Activated naive CD4-positive, alpha-beta T cell treated with anti-CD3 and anti-CD28 coated beads for 36 hours (primary cell): ENCODE data around the gene RSPH10B2. TPM values are rescaled to one million over a fixed set of nuclear protein-coding genes. Genes with fewer than 3 reads are reported as not detected.
"Not testable (repeated sequence)": the region's sequence is repeated elsewhere in the genome, so short reads cannot be mapped to it uniquely, and the experiment has no call there.

ENCODE experiments used
- CTCF ChIA-PET: fragments of 350-600 bp; sonication (Branson Sonifier 250); formaldehyde crosslinking; loops from one replicate; lab custom pipeline; 2021; ENCODE audit warnings: antibody characterized with exemption; lab: Charles Lee
- DNase-seq: peaks from one replicate; pipeline ENCODE4 v3.0.0-alpha.2; 2020
- H3K27ac Mint-ChIP-seq: one replicate; pipeline ENCODE4 v1.8.0; 2021; ENCODE audit warnings: mild to moderate bottlenecking, mixed read lengths
- H3K27me3 Mint-ChIP-seq: one replicate; pipeline ENCODE4 v1.8.0; 2021; ENCODE audit warnings: low read depth, mixed read lengths
- H3K36me3 Mint-ChIP-seq: one replicate; pipeline ENCODE4 v1.8.0; 2021; ENCODE audit warnings: low read depth, mixed read lengths
- H3K4me1 Mint-ChIP-seq: one replicate; pipeline ENCODE4 v1.8.0; 2021; ENCODE audit warnings: low read depth, mixed read lengths
- H3K4me3 Mint-ChIP-seq: one replicate; pipeline ENCODE4 v1.8.0; 2021; ENCODE audit warnings: mild to moderate bottlenecking, moderate library complexity, mixed read lengths
- H3K9me3 Mint-ChIP-seq: one replicate; pipeline ENCODE4 v1.8.0; 2021; ENCODE audit warnings: mixed read lengths
- intact Hi-C: fragments of 100-400 bp; cut with micrococcal nuclease; formaldehyde crosslinking; loops from one replicate; pipeline ENCODE4 v1.15.1; 2023
- total RNA-seq, 2 experiments: library from RNA; stranded (reverse); gene quantifications; one replicate each; pipeline ENCODE4 v1.2.3, GENCODE V29; 2021

Gene RSPH10B2
- not detected for total RNA-seq

GRCh38 chr7:6753964-6754363 is at the start of gene RSPH10B2:
RSPH10B2 (plus strand) TSS chr7:6754103; CDS start chr7:6757678, 3,575 bp downstream.
- H3K27ac Mint-ChIP-seq, H3K27me3 Mint-ChIP-seq, CTCF ChIA-PET, H3K4me3 Mint-ChIP-seq, intact Hi-C loops, H3K4me1 Mint-ChIP-seq, DNase-seq, H3K9me3 Mint-ChIP-seq, H3K36me3 Mint-ChIP-seq: not testable (repeated sequence)

GRCh38 chr7:6705959-6706665 is 47.8 kb upstream of the RSPH10B2 start:
- Mint-ChIP-seq H3K36me3 (peaks cover 37% of the 10 kb centered on the region), H3K4me3 (peak overlapping the region; percentile 91), H3K9me3 (peaks cover 26% of the 10 kb centered on the region), H3K27me3 (no peaks in the 10 kb centered on the region), H3K27ac (peak overlapping the region; percentile 74), H3K4me1 (peaks cover 40% of the 10 kb centered on the region)
- CTCF ChIA-PET: no interaction called here
- peak; percentile 31 for DNase-seq
- intact Hi-C loops: loop anchor here (2.0 to 5.0 kb wide), 5 partner anchors 69 to 861 kb away; partner anchors contain the start of genes INTS15, MIOS, ZDHHC4 and ZNF316

GRCh38 chr7:6706666-6707407 is 47.1 kb upstream of the RSPH10B2 start, which contains the start of gene ZNF12:
ZNF12 (minus strand) TSS chr7:6706947; CDS start chr7:6705173, 1,774 bp downstream.
- H3K27me3 Mint-ChIP-seq: no peaks in the 10 kb centered on the region
- peak within 1 kb of the TSS; percentile 91 for H3K27ac Mint-ChIP-seq
- intact Hi-C loops: loop anchor here (1.0 to 5.0 kb wide), 7 partner anchors 22 to 883 kb away; partner anchors contain the start of genes INTS15, MIOS, ZDHHC4 and ZNF316
- H3K9me3 Mint-ChIP-seq: peaks cover 19% of the 10 kb centered on the region
- CTCF ChIA-PET: no interaction called here
- peak; percentile 98 for DNase-seq
- peak within 1 kb of the TSS; percentile 91 for H3K4me3 Mint-ChIP-seq
- H3K36me3 Mint-ChIP-seq: peaks cover 29% of the 10 kb centered on the region
- peaks cover 36% of the 10 kb centered on the region for H3K4me1 Mint-ChIP-seq

DNA sequence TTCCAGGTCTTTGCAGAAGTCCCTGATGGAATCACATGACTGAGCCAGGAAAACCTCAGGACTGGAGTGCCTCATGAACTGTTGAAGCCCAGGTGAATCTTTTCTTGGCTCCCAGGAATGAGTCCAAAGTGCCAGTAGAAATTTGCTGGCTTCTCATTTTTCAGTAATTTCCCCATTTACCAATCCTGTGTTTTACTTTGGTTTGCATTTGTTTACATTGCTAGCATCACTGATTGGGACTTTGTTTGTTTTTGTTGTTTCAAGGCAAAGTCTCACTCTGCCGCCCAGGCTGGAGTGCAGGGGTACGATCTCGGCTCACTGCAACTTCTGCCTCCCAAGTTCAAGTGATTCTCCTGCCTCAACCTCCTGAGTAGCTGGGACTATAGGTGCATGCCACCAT is 45.6 kb upstream of the RSPH10B2 start:
- peaks cover 9% of the 10 kb centered on the region for H3K9me3 Mint-ChIP-seq
- peaks cover 25% of the 10 kb centered on the region for H3K4me1 Mint-ChIP-seq
- H3K27me3 Mint-ChIP-seq: no peaks in the 10 kb centered on the region
- intact Hi-C loops: loop anchor here (5.0 kb wide), 1 partner anchor 859 kb away; the partner anchor contains the start of gene MIOS
- H3K36me3 Mint-ChIP-seq: peaks cover 18% of the 10 kb centered on the region
- H3K27ac Mint-ChIP-seq: no peak overlapping the region
- peak overlapping the region; percentile 2 for H3K4me3 Mint-ChIP-seq
- CTCF ChIA-PET: no interaction called here
- no peak for DNase-seq

GRCh38 chr7:6709808-6710207 is 44.1 kb upstream of the RSPH10B2 start:
- peaks cover 8% of the 10 kb centered on the region for H3K36me3 Mint-ChIP-seq
- intact Hi-C loops: loop anchor here (5.0 kb wide), 1 partner anchor 857 kb away; the partner anchor contains the start of gene MIOS
- peaks cover 2% of the 10 kb centered on the region for H3K9me3 Mint-ChIP-seq
- H3K4me3 Mint-ChIP-seq: no peak overlapping the region
- H3K27ac Mint-ChIP-seq: no peak overlapping the region
- H3K27me3 Mint-ChIP-seq: no peaks in the 10 kb centered on the region
- DNase-seq: no peak
- peaks cover 15% of the 10 kb centered on the region for H3K4me1 Mint-ChIP-seq
- CTCF ChIA-PET: no interaction called here

- Mint-ChIP-seq H3K4me1 (no peaks in the 10 kb centered on the region), H3K36me3 (no peaks in the 10 kb centered on the region), H3K9me3 (no peaks in the 10 kb centered on the region), H3K27ac (no peak overlapping the region), H3K4me3 (no peak overlapping the region), H3K27me3 (peaks cover 7% of the 10 kb centered on the region)
- DNase-seq: no peak
- intact Hi-C loops: no loop called here
- CTCF ChIA-PET: no interaction called here
Observed at GRCh38 chr7:6714360-6714759, 39.5 kb upstream of the RSPH10B2 start.

DNA sequence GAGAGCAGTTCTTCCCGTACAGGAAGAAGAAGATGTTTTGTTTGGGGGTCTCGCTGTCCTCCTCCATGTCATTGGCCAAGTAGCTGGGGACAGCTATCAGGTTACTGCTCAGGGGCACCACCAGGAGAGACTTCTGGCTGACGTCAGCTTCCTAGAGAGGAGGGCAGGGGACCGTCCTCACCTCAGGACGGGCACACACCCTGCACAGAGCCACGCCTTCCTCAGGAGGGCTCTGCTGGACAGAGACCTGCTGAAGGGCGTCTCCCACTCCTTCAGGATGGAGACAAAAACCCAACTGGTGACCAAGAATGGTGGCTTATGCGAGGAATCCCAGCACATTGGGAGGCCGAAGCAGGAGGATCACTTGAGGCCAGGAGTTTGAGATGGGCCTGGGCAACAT is 38.0 kb upstream of the RSPH10B2 start:
- intact Hi-C loops: not testable (repeated sequence)

DNA sequence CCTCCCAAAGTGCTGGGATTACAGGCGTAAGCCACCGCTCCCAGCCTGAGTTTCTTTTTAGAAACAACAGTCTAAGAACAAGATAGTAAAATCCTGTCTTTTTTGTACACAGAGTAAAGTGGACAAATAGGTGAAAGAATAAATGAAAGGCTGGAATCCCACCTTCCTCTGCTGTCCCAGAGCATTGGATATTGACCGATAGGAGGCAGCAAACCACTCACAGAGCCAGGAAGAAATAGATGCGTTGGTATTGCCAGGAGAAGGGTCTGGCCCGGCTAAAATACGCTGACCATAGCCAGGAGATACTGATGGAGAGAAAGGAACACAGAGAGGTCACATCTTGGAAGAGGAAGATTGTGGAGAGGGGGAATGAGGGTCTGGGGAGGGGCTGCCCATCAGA is 35.8 kb upstream of the RSPH10B2 start:
- Mint-ChIP-seq H3K4me1 (no peaks in the 10 kb centered on the region), H3K27ac (no peak overlapping the region), H3K27me3 (peaks cover 10% of the 10 kb centered on the region), H3K36me3 (no peaks in the 10 kb centered on the region), H3K4me3 (no peak overlapping the region), H3K9me3 (no peaks in the 10 kb centered on the region)
- no peak for DNase-seq
- CTCF ChIA-PET: no interaction called here
- intact Hi-C loops: no loop called here

More for the DNA sequence above, 38.0 kb upstream of the RSPH10B2 start:
- H3K4me1 Mint-ChIP-seq, H3K4me3 Mint-ChIP-seq, H3K36me3 Mint-ChIP-seq, DNase-seq, H3K27ac Mint-ChIP-seq, CTCF ChIA-PET, H3K9me3 Mint-ChIP-seq, H3K27me3 Mint-ChIP-seq: not testable (repeated sequence)

- H3K36me3 Mint-ChIP-seq, DNase-seq, H3K4me3 Mint-ChIP-seq, H3K4me1 Mint-ChIP-seq, intact Hi-C loops, H3K27ac Mint-ChIP-seq, CTCF ChIA-PET, H3K9me3 Mint-ChIP-seq, H3K27me3 Mint-ChIP-seq: not testable (repeated sequence)
Observed at GRCh38 chr7:6724351-6724750, 29.6 kb upstream of the RSPH10B2 start.

DNA sequence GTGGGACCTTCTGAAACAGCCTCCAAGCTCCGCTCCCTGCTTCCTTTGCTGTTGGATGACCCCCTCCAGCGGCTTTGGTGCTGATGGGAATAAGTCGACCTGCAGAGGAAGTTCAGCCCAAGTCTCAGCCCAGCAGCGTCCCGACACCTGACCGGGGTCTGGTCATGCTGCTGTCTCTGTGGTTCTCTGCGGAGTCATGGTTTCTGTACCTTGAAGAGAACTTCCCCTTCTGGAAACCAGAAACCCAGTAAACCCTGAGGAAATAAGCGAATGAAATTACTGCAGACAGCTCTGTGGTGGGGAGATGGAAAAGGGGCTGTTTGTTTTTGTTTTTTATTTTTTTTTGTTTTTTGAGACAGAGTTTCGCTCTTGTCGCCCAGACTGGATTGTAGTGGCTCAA is 28.9 kb upstream of the RSPH10B2 start:
- Mint-ChIP-seq H3K27ac (no peak overlapping the region), H3K27me3 (peaks cover 3% of the 10 kb centered on the region), H3K4me1 (peaks cover 5% of the 10 kb centered on the region), H3K36me3 (no peaks in the 10 kb centered on the region), H3K4me3 (no peak overlapping the region), H3K9me3 (no peaks in the 10 kb centered on the region)
- DNase-seq: no peak
- CTCF ChIA-PET: no interaction called here
- intact Hi-C loops: no loop called here

- CTCF ChIA-PET, H3K9me3 Mint-ChIP-seq, H3K27me3 Mint-ChIP-seq, H3K27ac Mint-ChIP-seq, intact Hi-C loops, DNase-seq, H3K36me3 Mint-ChIP-seq, H3K4me3 Mint-ChIP-seq: not testable (repeated sequence)
- peaks cover 12% of the 10 kb centered on the region for H3K4me1 Mint-ChIP-seq
Observed at GRCh38 chr7:6726341-6726740, 27.6 kb upstream of the RSPH10B2 start.

GRCh38 chr7:6727663-6728062 is 26.2 kb upstream of the RSPH10B2 start:
- Mint-ChIP-seq H3K27me3 (peaks cover 3% of the 10 kb centered on the region), H3K4me3 (no peak overlapping the region), H3K27ac (no peak overlapping the region), H3K4me1 (peaks cover 18% of the 10 kb centered on the region), H3K36me3 (peaks cover 8% of the 10 kb centered on the region), H3K9me3 (no peaks in the 10 kb centered on the region)
- DNase-seq: no peak
- intact Hi-C loops: no loop called here
- CTCF ChIA-PET: interaction anchor here (0.7 kb wide), 1 partner anchor 127 kb away, joined by 3 read pairs; no protein-coding TSS in a partner anchor
